GM12878 (cell line): ENCODE results near the gene HEMK1. TPM values are rescaled to one million over a fixed set of nuclear protein-coding genes. Genes with fewer than 3 reads are reported as not detected.

Source experiments
- ATAC-seq: fragments of 200-7000 bp; cut with Tn5 transposase; 3 replicates; pipeline ENCODE4 v1.9.1; 2020; ENCODE audit warnings: mild to moderate bottlenecking, moderate library complexity
- BruUV-seq: library from RNA; stranded (reverse); fragments of 400-500 nt; replicated peaks from 2 replicates; lab custom pipeline; 2021; lab: Mats Ljungman, UMichigan
- CTCF ChIA-PET: fragments of 300-600 bp; sonication (Branson Sonifier 250); formaldehyde crosslinking; extraction: SDS; loops from one replicate; lab custom pipeline; 2021; ENCODE audit warnings: inconsistent platforms; lab: Yijun Ruan, JAX
- POLR2A ChIA-PET: fragments of 350-600 bp; formaldehyde crosslinking; extraction: SDS; loops from one replicate; lab custom pipeline; 2021; ENCODE audit warnings: inconsistent platforms; lab: Charles Lee
- RAD21 ChIA-PET: fragments of 300-600 bp; sonication (Branson Sonifier 250); formaldehyde crosslinking; loops from one replicate; lab custom pipeline; 2023; ENCODE audit warnings: antibody characterized with exemption; ENCODE audit not compliant: unreplicated experiment; lab: Charles Lee
- SMC1A ChIA-PET: fragments of 300-600 bp; sonication (Branson Sonifier 250); formaldehyde crosslinking; loops from one replicate; lab custom pipeline; 2023; ENCODE audit not compliant: unreplicated experiment, uncharacterized antibody; lab: Charles Lee
- DNase-seq: peaks from one replicate; pipeline ENCODE4 v3.0.0-alpha.2; 2011; ENCODE audit warnings: low read depth, low spot score
- FAIRE-seq: peaks from 3 replicates; lab custom pipeline; 2011; peaks lifted over from hg19 to GRCh38; lab: Jason Lieb, UNC
- H2AFZ ChIP-seq: 2 replicates; pipeline ENCODE4 v1.6.0; 2011; ENCODE audit warnings: low read depth, low read length, control low read depth; ENCODE audit not compliant: control insufficient read depth
- H3K27ac ChIP-seq: 2 replicates; pipeline ENCODE4 v1.5.1; 2011; ENCODE audit warnings: control low read depth; ENCODE audit not compliant: control insufficient read depth, insufficient read depth
- H3K27me3 ChIP-seq, 2 experiments: replicated peaks in 1 of 2; 2 replicates each; pipeline versions ENCODE4 v1.6.0 to v1.6.1; 2011; ENCODE audit warnings: low read length in 1 of 2; ENCODE audit not compliant: control insufficient read depth in 2 of 2, insufficient read depth in 2 of 2
- H3K36me3 ChIP-seq, 2 experiments: 2 replicates each; pipeline ENCODE4 v1.5.1; 2011; ENCODE audit warnings: low read length in 1 of 2; ENCODE audit not compliant: control insufficient read depth in 2 of 2, insufficient read depth in 2 of 2
- H3K4me1 ChIP-seq: 2 replicates; pipeline ENCODE4 v1.6.1; 2011; ENCODE audit warnings: mild to moderate bottlenecking, low read length, moderate library complexity, mixed read lengths; ENCODE audit not compliant: control insufficient read depth, insufficient read depth
- H3K4me2 ChIP-seq: 2 replicates; pipeline ENCODE4 v1.6.0; 2011; ENCODE audit warnings: control low read depth; ENCODE audit not compliant: control insufficient read depth, insufficient read depth
- H3K4me3 ChIP-seq: fragments of 200-600 bp; sonication (generic); 2 replicates; pipeline ENCODE4 v1.5.1; 2016
- H3K79me2 ChIP-seq: 2 replicates; pipeline ENCODE4 v1.6.0; 2011; ENCODE audit warnings: low read length; ENCODE audit not compliant: control insufficient read depth, insufficient read depth
- H3K9ac ChIP-seq: 2 replicates; pipeline ENCODE4 v1.8.0; 2011; ENCODE audit warnings: low read length, control low read depth, mixed read lengths; ENCODE audit not compliant: control insufficient read depth, insufficient read depth
- H3K9me3 ChIP-seq: replicated peaks from 3 replicates; pipeline ENCODE4 v1.5.1; 2011; ENCODE audit warnings: mild to moderate bottlenecking, low read length; ENCODE audit not compliant: control insufficient read depth, insufficient read depth
- H4K20me1 ChIP-seq: 2 replicates; pipeline ENCODE4 v1.6.0; 2011; ENCODE audit not compliant: control insufficient read depth, insufficient read depth
- FOS ChIP-seq: IDR thresholded peaks from 3 replicates; pipeline ENCODE4 v1.6.1; 2011; ENCODE audit warnings: borderline replicate concordance; ENCODE audit not compliant: insufficient read length; ENCODE audit errors: extremely low read depth
- GATAD2B ChIP-seq: fragments of 450-650 bp; conservative IDR thresholded peaks from 2 replicates; pipeline ENCODE4 v1.6.1; 2017; ENCODE audit warnings: low read depth, mild to moderate bottlenecking, moderate library complexity
- IKZF2 ChIP-seq, 2 experiments: fragments of 450-650 bp; IDR thresholded peaks; 2 replicates each; pipeline ENCODE4 v1.6.1; 2017; ENCODE audit warnings: mild to moderate bottlenecking in 2 of 2, moderate library complexity in 2 of 2
- IRF3 ChIP-seq: fragments of 450-650 bp; IDR thresholded peaks from 2 replicates; pipeline ENCODE4 v1.6.1; 2014; ENCODE audit warnings: mild to moderate bottlenecking
- MEF2A ChIP-seq: IDR thresholded peaks from 2 replicates; pipeline ENCODE4 v1.6.1; 2011; ENCODE audit warnings: low read depth, mild to moderate bottlenecking, low read length, moderate library complexity; ENCODE audit not compliant: insufficient read depth
- MXI1 ChIP-seq: fragments of 150-350 bp; IDR thresholded peaks from 2 replicates; pipeline ENCODE4 v1.6.1; 2011; ENCODE audit warnings: low read depth, mild to moderate bottlenecking, inconsistent platforms, low read length, improper control_type of control experiment
- PBX3 ChIP-seq: IDR thresholded peaks from 2 replicates; pipeline ENCODE4 v1.6.1; 2011; ENCODE audit warnings: mild to moderate bottlenecking, low read depth, low read length, moderate library complexity; ENCODE audit not compliant: insufficient replicate concordance
- SKIL ChIP-seq: fragments of 450-650 bp; IDR thresholded peaks from 2 replicates; pipeline ENCODE4 v1.6.1; 2017; ENCODE audit warnings: mild to moderate bottlenecking, low read depth, inconsistent platforms; ENCODE audit not compliant: poor library complexity, severe bottlenecking
- SMAD5 ChIP-seq: IDR thresholded peaks from 2 replicates; pipeline ENCODE4 v1.6.1; 2016; ENCODE audit warnings: antibody characterized with exemption, low read depth
- TBL1XR1 ChIP-seq: IDR thresholded peaks from 2 replicates; pipeline ENCODE4 v1.6.1; 2012; ENCODE audit warnings: low read depth, low read length, improper control_type of control experiment
- ZZZ3 ChIP-seq: IDR thresholded peaks from 2 replicates; pipeline ENCODE4 v1.6.1; 2011; ENCODE audit warnings: low read depth; ENCODE audit not compliant: control insufficient read depth, insufficient read length
- WGBS: methylation state at CpG from one replicate; pipeline ENCODE4 v1.1.6; 2016; ENCODE audit warnings: low lambda C conversion rate; ENCODE audit not compliant: insufficient replicate concordance, insufficient coverage; ENCODE audit errors: missing lambda C conversion rate; 5-methylcytosine and 5-hydroxymethylcytosine counted together
- in situ Hi-C: fragments of 300-500 bp; cut with MboI; formaldehyde crosslinking; loops from 9 replicates; pipeline ENCODE4 v1.14.3; 2018; ENCODE audit warnings: mixed read lengths
- intact Hi-C: fragments of 100-400 bp; cut with micrococcal nuclease; formaldehyde crosslinking; loops from one replicate; pipeline ENCODE4 v1.14.2; 2022; ENCODE audit not compliant: unreplicated experiment
- polyA plus RNA-seq, 11 experiments: library from polyadenylated mRNA; depleted of rRNA in 4 of 11; unstranded in 6 of 11; stranded (reverse) in 5 of 11; fragments of >200 nt; fragmentation: Nextera tagmentation in 4 of 11; fragmentation: Illumina TruSeq in 1 of 11; extraction: Ambion mirVana in 4 of 11; extraction: Trizol in 1 of 11; gene quantifications; 1 replicate in 1 of 11; 2 replicates in 10 of 11; pipeline versions ENCODE4 v1.2.1 to v1.2.3, GENCODE V29; 2011 to 2016; ENCODE audit warnings: inconsistent platforms in 2 of 11, missing spikeins in 2 of 11, low read depth in 1 of 11
- total RNA-seq, 4 experiments: library from RNA; depleted of rRNA in 3 of 4; stranded (reverse); fragments of >200 nt in 3 of 4; fragmentation: Illumina TruSeq in 1 of 4; extraction: Trizol in 1 of 4; gene quantifications; 2 replicates each; pipeline versions ENCODE4 v1.2.1 to v1.2.3, GENCODE V29; 2013 to 2021

The HEMK1 gene
- total and polyA plus RNA-seq, 10 of the 15 experiments (the other 5 are each of a cell fraction or from before 2014, with no cell fraction given): 2.8 to 19.0 (median 12.0) TPM

GRCh38 chr3:50617096-50617791 lies 47.9 kb downstream of the HEMK1 start, which contains the start of gene MAPKAPK3 (continued):
- TF ChIP-seq SKIL (no peak), GATAD2B (peak; percentile 50; the same call in 1 of the 2 replicates), IKZF2 (IDR thresholded peaks at IDR 0.05) (0 out of 4 replicates have a peak, but pooled peaks have one; percentile 16)

GRCh38 chr3:50617911-50618481 lies 48.7 kb downstream of the HEMK1 start:
- BruUV-seq: TSS peak; percentile 49
- FAIRE-seq (no peak), ATAC-seq (no peak), DNase-seq (no peak)
- intact Hi-C loops (loop anchor here (2.0 to 5.0 kb wide), 5 partner anchors 353 to 1064 kb away; partner anchors contain the start of gene MANF), in situ Hi-C loops (loop anchor here (5.0 to 25.0 kb wide), 2 partner anchors 759 to 1069 kb away; no protein-coding TSS in a partner anchor)
- Histone ChIP-seq H3K27ac (peak overlapping the region; percentile 0; the same call in 1 of the 2 replicates), H3K9me3 (no peaks in the 10 kb centered on the region), H3K27me3 (no peaks in the 10 kb centered on the region), H3K36me3 (no peaks in the 10 kb centered on the region), H2AFZ (peak overlapping the region; percentile 89), H4K20me1 (no peaks in the 10 kb centered on the region), H3K9ac (peak overlapping the region; percentile 70), H3K79me2 (peaks cover 4% of the 10 kb centered on the region), H3K4me3 (peak overlapping the region; percentile 87), H3K4me2 (peak overlapping the region; percentile 92), H3K4me1 (peaks cover 17% of the 10 kb centered on the region)
- ChIA-PET CTCF (interaction anchor here (0.6 to 13.9 kb wide), 10 partner anchors 8 to 1501 kb away, joined by 3 to 410 read pairs (median 6); partner anchors contain the start of genes C3orf18 and HEMK1), POLR2A (interaction anchor here (0.5 to 3.6 kb wide), 4 partner anchors 48 to 965 kb away, joined by 3 to 16 read pairs (median 6); partner anchors contain the start of genes C3orf18 and HEMK1), RAD21 (interaction anchor here (0.6 to 12.9 kb wide), 9 partner anchors 10 to 882 kb away, joined by 3 to 244 read pairs (median 14); partner anchors contain the start of gene HEMK1), SMC1A (interaction anchor here (1.1 to 11.4 kb wide), 3 partner anchors 10 to 36 kb away, joined by 5 to 186 read pairs (median 81); no protein-coding TSS in a partner anchor)
- whole genome bisulfite sequencing: 47% methylated on average over 6 of the region's 6 CpGs
- TF ChIP-seq MEF2A (no peak), IKZF2 (IDR thresholded peaks at IDR 0.05) (no peak), TBL1XR1 (no peak), MXI1 (no peak), IRF3 (no peak), SMAD5 (no peak), ZZZ3 (no peak), FOS (no peak), PBX3 (no peak)
